CD14-positive monocyte (primary cell): ENCODE measurements around the gene PLXND1. TPM values are rescaled to one million over a fixed set of nuclear protein-coding genes. Genes with fewer than 3 reads are reported as not detected.

Experiments
- DNase-seq, 3 donors: peaks; one replicate each; pipeline ENCODE4 v3.0.0-alpha.2; 2011 to 2022
- H2AFZ ChIP-seq: 2 replicates; pipeline ENCODE4 v1.6.0; 2012; ENCODE audit warnings: mild to moderate bottlenecking, low read depth, low read length, inconsistent platforms; ENCODE audit not compliant: insufficient read depth, poor library complexity, severe bottlenecking
- H3K27ac ChIP-seq, 2 donors: 1 replicate in 1 of 2; 2 replicates in 1 of 2; pipeline ENCODE4 v1.5.1; 2012 to 2013; ENCODE audit warnings: low read length in 2 of 2, control low read depth in 1 of 2, inconsistent platforms in 1 of 2, low read depth in 1 of 2, mild to moderate bottlenecking in 1 of 2
- H3K27me3 ChIP-seq, 2 donors: one replicate each; pipeline versions ENCODE4 v1.6.0 to v1.6.1; 2011 to 2013; ENCODE audit warnings: low read length in 2 of 2; ENCODE audit not compliant: control insufficient read depth in 2 of 2, insufficient read depth in 2 of 2
- H3K36me3 ChIP-seq, 2 donors: replicated peaks in 1 of 2; 1 replicate in 1 of 2; 2 replicates in 1 of 2; pipeline versions ENCODE4 v1.5.1 to v1.6.1; 2012 to 2013; ENCODE audit warnings: low read length in 2 of 2, control low read depth in 1 of 2, inconsistent platforms in 1 of 2, mild to moderate bottlenecking in 1 of 2; ENCODE audit not compliant: insufficient read depth in 2 of 2, control insufficient read depth in 1 of 2
- H3K4me1 ChIP-seq, 2 donors: 1 replicate in 1 of 2; 2 replicates in 1 of 2; pipeline versions ENCODE4 v1.5.1 to v1.6.1; 2012 to 2013; ENCODE audit warnings: low read length in 2 of 2, control low read depth in 1 of 2, inconsistent platforms in 1 of 2, mild to moderate bottlenecking in 1 of 2, moderate library complexity in 1 of 2; ENCODE audit not compliant: insufficient read depth in 2 of 2, control insufficient read depth in 1 of 2
- H3K4me2 ChIP-seq: replicated peaks from 2 replicates; pipeline ENCODE3; 2012; ENCODE audit warnings: low read length, moderate library complexity, mild to moderate bottlenecking; ENCODE audit not compliant: poor library complexity, severe bottlenecking; ENCODE audit errors: extremely low read depth
- H3K4me3 ChIP-seq, 3 experiments: fragments of 200-600 bp in 1 of 3; sonication (generic) in 1 of 3; replicated peaks in 1 of 3; 1 replicate in 2 of 3; 2 replicates in 1 of 3; pipeline ENCODE4 v1.5.1; 2011 to 2013; ENCODE audit warnings: low read length in 3 of 3, mild to moderate bottlenecking in 3 of 3, control low read depth in 2 of 3, low read depth in 2 of 3, inconsistent platforms in 1 of 3, moderate library complexity in 1 of 3
- H3K79me2 ChIP-seq: 2 replicates; pipeline ENCODE4 v1.6.0; 2012; ENCODE audit warnings: mild to moderate bottlenecking, control low read depth, inconsistent platforms, low read length, moderate library complexity; ENCODE audit not compliant: insufficient read depth
- H3K9ac ChIP-seq: 2 replicates; pipeline ENCODE4 v1.6.0; 2017; ENCODE audit warnings: low read length, mild to moderate bottlenecking; ENCODE audit not compliant: insufficient read depth, poor library complexity, severe bottlenecking
- H3K9me3 ChIP-seq, 2 donors: replicated peaks in 1 of 2; 1 replicate in 1 of 2; 2 replicates in 1 of 2; pipeline versions ENCODE4 v1.5.1 to v1.6.1; 2012 to 2013; ENCODE audit warnings: low read length in 2 of 2, control low read depth in 1 of 2; ENCODE audit not compliant: control insufficient read depth in 1 of 2, insufficient read depth in 1 of 2
- H4K20me1 ChIP-seq: 2 replicates; pipeline ENCODE4 v1.6.0; 2012; ENCODE audit warnings: mild to moderate bottlenecking, low read length, control low read depth, moderate library complexity; ENCODE audit not compliant: insufficient read depth
- H3K27ac Mint-ChIP-seq, 7 donors: one replicate each; pipeline ENCODE4 v1.8.0; 2020; ENCODE audit warnings: mild to moderate bottlenecking in 7 of 7, mixed read lengths in 7 of 7, moderate library complexity in 6 of 7, inconsistent platforms in 2 of 7
- H3K27me3 Mint-ChIP-seq, 3 donors: one replicate each; pipeline ENCODE4 v1.8.0; 2021 to 2022; ENCODE audit warnings: low read depth in 3 of 3, mild to moderate bottlenecking in 3 of 3, mixed read lengths in 3 of 3, moderate library complexity in 3 of 3, inconsistent platforms in 1 of 3
- H3K36me3 Mint-ChIP-seq, 2 donors: one replicate each; pipeline ENCODE4 v1.8.0; 2020; ENCODE audit warnings: mixed read lengths in 2 of 2, inconsistent platforms in 1 of 2, mild to moderate bottlenecking in 1 of 2
- H3K4me1 Mint-ChIP-seq: one replicate; pipeline ENCODE4 v1.8.0; 2020; ENCODE audit warnings: mild to moderate bottlenecking, mixed read lengths
- H3K4me3 Mint-ChIP-seq, 2 donors: one replicate each; pipeline ENCODE4 v1.8.0; 2020; ENCODE audit warnings: mild to moderate bottlenecking in 2 of 2, mixed read lengths in 2 of 2, moderate library complexity in 1 of 2
- H3K9me3 Mint-ChIP-seq, 7 donors: one replicate each; pipeline ENCODE4 v1.8.0; 2020 to 2022; ENCODE audit warnings: mixed read lengths in 7 of 7, mild to moderate bottlenecking in 6 of 7, moderate library complexity in 6 of 7, inconsistent platforms in 2 of 7
- WGBS: methylation state at CpG from one replicate; pipeline ENCODE4 v1.1.5; 2013; ENCODE audit warnings: missing lambda C conversion rate; ENCODE audit not compliant: insufficient coverage; 5-methylcytosine and 5-hydroxymethylcytosine counted together
- intact Hi-C, 2 donors: fragments of 100-400 bp; cut with micrococcal nuclease; formaldehyde crosslinking; loops; one replicate each; pipeline versions ENCODE4 v1.15.0 to v1.15.1; 2023
- polyA plus RNA-seq, 3 donors: library from polyadenylated mRNA; depleted of rRNA in 1 of 3; unstranded in 2 of 3; stranded (reverse) in 1 of 3; fragments of 300-500 nt in 2 of 3; fragments of >200 nt in 1 of 3; fragmentation: Illumina TruSeq in 2 of 3; gene quantifications; 1 replicate in 2 of 3; 2 replicates in 1 of 3; pipeline ENCODE4 v1.2.3, GENCODE V29; 2012 to 2021
- TF ChIP-seq, protein P1 (sequence below): fragments of 200-600 bp; IDR thresholded peaks from one replicate; pipeline ENCODE4 v1.8.0; 2022; ENCODE audit warnings: antibody characterized with exemption, mild to moderate bottlenecking

The PLXND1 gene
- polyA plus RNA-seq, 3 donors = 7.1 to 170 (median 9.9) TPM

DNA sequence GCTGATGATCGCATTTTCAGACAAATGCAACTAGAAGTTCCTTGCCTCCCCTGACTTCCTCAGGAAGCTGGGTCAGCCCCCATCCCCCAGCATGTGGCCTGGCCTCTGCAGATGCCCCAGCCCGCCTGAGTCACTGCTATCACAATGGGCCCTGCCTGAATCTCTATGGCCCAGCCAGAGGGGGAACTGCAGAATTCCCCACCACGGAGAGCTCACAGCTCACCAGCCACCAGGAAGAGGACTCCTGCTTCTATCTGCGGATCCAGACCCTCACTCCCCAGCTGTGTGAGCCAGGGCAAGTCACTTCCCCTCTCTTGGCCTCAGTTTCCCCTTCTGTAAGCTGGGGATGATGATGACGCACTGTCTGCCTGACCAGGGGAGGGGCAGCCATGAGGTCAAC is 6.9 kb downstream of the PLXND1 start:
- peaks cover 97% of the 10 kb centered on the region for H3K4me1 Mint-ChIP-seq

DNA sequence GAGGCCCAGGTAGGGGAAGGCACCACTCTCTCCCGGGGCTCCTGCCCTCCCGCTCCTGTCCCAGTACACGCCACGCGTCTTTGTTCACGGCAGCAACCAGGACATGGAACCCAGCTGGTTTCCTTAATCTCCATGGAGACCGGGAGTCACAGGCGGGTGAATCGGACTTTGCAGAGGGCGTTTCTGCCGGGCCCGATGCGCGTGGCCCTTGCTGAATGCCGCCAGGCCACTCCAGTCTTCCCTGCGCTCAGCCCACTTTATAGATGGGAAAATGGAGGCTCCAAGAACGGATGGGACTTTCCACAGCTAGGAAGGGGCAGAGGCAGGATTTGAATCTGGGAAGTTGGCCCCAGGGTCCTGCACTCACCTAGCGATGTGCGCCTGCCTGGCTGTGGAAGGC is 7.4 kb downstream of the PLXND1 start:
- TF ChIP-seq, protein P1, sequence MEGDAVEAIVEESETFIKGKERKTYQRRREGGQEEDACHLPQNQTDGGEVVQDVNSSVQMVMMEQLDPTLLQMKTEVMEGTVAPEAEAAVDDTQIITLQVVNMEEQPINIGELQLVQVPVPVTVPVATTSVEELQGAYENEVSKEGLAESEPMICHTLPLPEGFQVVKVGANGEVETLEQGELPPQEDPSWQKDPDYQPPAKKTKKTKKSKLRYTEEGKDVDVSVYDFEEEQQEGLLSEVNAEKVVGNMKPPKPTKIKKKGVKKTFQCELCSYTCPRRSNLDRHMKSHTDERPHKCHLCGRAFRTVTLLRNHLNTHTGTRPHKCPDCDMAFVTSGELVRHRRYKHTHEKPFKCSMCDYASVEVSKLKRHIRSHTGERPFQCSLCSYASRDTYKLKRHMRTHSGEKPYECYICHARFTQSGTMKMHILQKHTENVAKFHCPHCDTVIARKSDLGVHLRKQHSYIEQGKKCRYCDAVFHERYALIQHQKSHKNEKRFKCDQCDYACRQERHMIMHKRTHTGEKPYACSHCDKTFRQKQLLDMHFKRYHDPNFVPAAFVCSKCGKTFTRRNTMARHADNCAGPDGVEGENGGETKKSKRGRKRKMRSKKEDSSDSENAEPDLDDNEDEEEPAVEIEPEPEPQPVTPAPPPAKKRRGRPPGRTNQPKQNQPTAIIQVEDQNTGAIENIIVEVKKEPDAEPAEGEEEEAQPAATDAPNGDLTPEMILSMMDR = no peak
- 77% methylated on average over 11 of the region's 19 CpGs for WGBS
- no peak for DNase-seq
- H3K4me2 ChIP-seq = peak overlapping the region; percentile 73
- no peaks in the 10 kb centered on the region for H3K27me3 ChIP-seq
- H3K79me2 ChIP-seq = peaks cover 95% of the 10 kb centered on the region
- H3K4me1 ChIP-seq = peaks cover 96 to 100% of the 10 kb centered on the region in 2 donors
- H3K4me3 ChIP-seq = peak overlapping the region in 1 of 3 experiments; percentile 53
- H3K9ac ChIP-seq = peak overlapping the region; percentile 38
- Mint-ChIP-seq H3K4me1 (peaks cover 97% of the 10 kb centered on the region), H3K27ac (peak overlapping the region; percentile 86 to 96 (median 94)), H3K36me3 (peaks cover 17 to 46% of the 10 kb centered on the region in 2 donors), H3K27me3 (no peaks in the 10 kb centered on the region), H3K9me3 (peaks cover 0 to 3% (median 0%) of the 10 kb centered on the region in 7 donors), H3K4me3 (peak overlapping the region; percentile 55 to 80)
- no peak overlapping the region for H2AFZ ChIP-seq
- intact Hi-C loops = loop anchor here in 1 of 2 donors (2.0 to 5.0 kb wide), 2 partner anchors 20 to 72 kb away; partner anchors contain the start of gene RHO
- H4K20me1 ChIP-seq = peaks cover 93% of the 10 kb centered on the region
- peaks cover 0 to 19% of the 10 kb centered on the region in 2 donors for H3K36me3 ChIP-seq
- no peaks in the 10 kb centered on the region for H3K9me3 ChIP-seq
- H3K27ac ChIP-seq = peak overlapping the region; percentile 83 to 90

More for the DNA sequence above, 6.9 kb downstream of the PLXND1 start:
- Histone ChIP-seq H2AFZ (no peak overlapping the region), H3K4me2 (peak overlapping the region; percentile 73), H3K4me1 (peaks cover 96 to 100% of the 10 kb centered on the region in 2 donors), H3K27ac (peak overlapping the region; percentile 83 to 90), H3K36me3 (peaks cover 0 to 19% of the 10 kb centered on the region in 2 donors), H3K9me3 (no peaks in the 10 kb centered on the region), H3K79me2 (peaks cover 95% of the 10 kb centered on the region), H3K27me3 (no peaks in the 10 kb centered on the region), H4K20me1 (peaks cover 93% of the 10 kb centered on the region), H3K4me3 (peak overlapping the region in 1 of 3 experiments; percentile 53), H3K9ac (peak overlapping the region; percentile 56)
- Mint-ChIP-seq H3K36me3 (peaks cover 17 to 46% of the 10 kb centered on the region in 2 donors), H3K4me3 (peak overlapping the region; percentile 55 to 80), H3K27ac (peak overlapping the region; percentile 86 to 96 (median 94)), H3K27me3 (peaks cover 0 to under 1% (median 0%) of the 10 kb centered on the region in 3 donors), H3K9me3 (peaks cover 0 to 3% (median 0%) of the 10 kb centered on the region in 7 donors)
- TF ChIP-seq, protein P1 = no peak
- WGBS = 14% methylated on average over 5 of the region's 5 CpGs
- DNase-seq = peak; percentile 93 to 99 (median 96)
- intact Hi-C loops = loop anchor here in 1 of 2 donors (2.0 to 5.0 kb wide), 2 partner anchors 21 to 72 kb away; partner anchors contain the start of gene RHO
